Esophagus (tissue), 2 donors: ENCODE results near the gene AUTS2. TPM values are rescaled to one million over a fixed set of nuclear protein-coding genes. Genes with fewer than 3 reads are reported as not detected.

Experiments
- H3K27ac ChIP-seq, 2 donors: one replicate each; pipeline ENCODE4 v1.5.1; 2013; ENCODE audit warnings: low read depth in 2 of 2, mild to moderate bottlenecking in 2 of 2, inconsistent platforms in 1 of 2, low read length in 1 of 2, moderate library complexity in 1 of 2
- H3K27me3 ChIP-seq, 2 donors: one replicate each; pipeline ENCODE4 v1.6.1; 2013; ENCODE audit warnings: low read length in 2 of 2, control low read depth in 1 of 2, mild to moderate bottlenecking in 1 of 2; ENCODE audit not compliant: insufficient read depth in 2 of 2, control insufficient read depth in 1 of 2
- H3K36me3 ChIP-seq, 2 donors: one replicate each; pipeline ENCODE4 v1.6.1; 2013; ENCODE audit warnings: low read length in 1 of 2; ENCODE audit not compliant: control insufficient read depth in 2 of 2, insufficient read depth in 2 of 2
- H3K4me1 ChIP-seq, 2 donors: one replicate each; pipeline ENCODE4 v1.6.1; 2013; ENCODE audit warnings: low read length in 1 of 2; ENCODE audit not compliant: control insufficient read depth in 2 of 2, insufficient read depth in 2 of 2
- H3K4me3 ChIP-seq, 2 donors: one replicate each; pipeline ENCODE4 v1.5.1; 2013; ENCODE audit warnings: low read length in 2 of 2, mild to moderate bottlenecking in 2 of 2, low read depth in 1 of 2, moderate library complexity in 1 of 2
- H3K9me3 ChIP-seq, 2 donors: one replicate each; pipeline ENCODE4 v1.6.1; 2013; ENCODE audit warnings: mild to moderate bottlenecking in 2 of 2, low read depth in 1 of 2, low read length in 1 of 2, moderate library complexity in 1 of 2; ENCODE audit not compliant: control insufficient read depth in 2 of 2, insufficient read depth in 1 of 2
- WGBS, 2 donors: extraction: QIAGEN DNeasy Blood & Tissue Kit; methylation state at CpG; one replicate each; pipeline ENCODE4 v1.1.7; 2013; 5-methylcytosine and 5-hydroxymethylcytosine counted together
- polyA plus RNA-seq, 2 donors: library from polyadenylated mRNA; stranded (reverse); fragments of 200-250 nt; gene quantifications; one replicate each; pipeline ENCODE4 v1.2.3, GENCODE V29; 2013
- donor health status: healthy with polysubstance abuse.
- donor health status: Bipolar disorder and iron deficiency.

AUTS2 gene
- polyA plus RNA-seq, 2 donors: 8.3 to 15.6 TPM

DNA sequence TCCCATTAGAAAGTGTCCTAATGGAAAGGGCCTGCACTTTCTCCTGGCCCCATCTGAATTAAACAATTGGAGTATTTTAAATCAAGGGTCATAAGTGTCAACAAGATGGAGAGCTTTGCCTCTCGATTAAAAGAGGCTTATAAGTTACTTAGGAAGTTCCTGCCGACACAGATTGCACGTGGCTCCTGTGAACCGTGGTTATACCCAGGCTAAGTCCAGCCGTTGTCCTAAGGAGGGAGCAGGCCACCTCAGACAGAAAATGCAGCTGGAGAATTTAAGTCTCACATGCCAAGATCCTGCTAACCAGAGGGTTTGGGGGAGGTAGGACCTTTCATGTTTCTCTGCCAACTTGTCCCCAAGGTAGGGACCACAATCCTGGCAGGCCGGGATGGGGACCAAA is 907.2 kb downstream of the AUTS2 start:
- WGBS, 2 donors: 89% methylated on average over 6 of the region's 6 CpGs
- Histone ChIP-seq H3K9me3 (no peaks in the 10 kb centered on the region), H3K27me3 (no peaks in the 10 kb centered on the region), H3K4me1 (no peaks in the 10 kb centered on the region), H3K36me3 (no peaks in the 10 kb centered on the region), H3K27ac (no peak overlapping the region), H3K4me3 (no peak overlapping the region)

DNA sequence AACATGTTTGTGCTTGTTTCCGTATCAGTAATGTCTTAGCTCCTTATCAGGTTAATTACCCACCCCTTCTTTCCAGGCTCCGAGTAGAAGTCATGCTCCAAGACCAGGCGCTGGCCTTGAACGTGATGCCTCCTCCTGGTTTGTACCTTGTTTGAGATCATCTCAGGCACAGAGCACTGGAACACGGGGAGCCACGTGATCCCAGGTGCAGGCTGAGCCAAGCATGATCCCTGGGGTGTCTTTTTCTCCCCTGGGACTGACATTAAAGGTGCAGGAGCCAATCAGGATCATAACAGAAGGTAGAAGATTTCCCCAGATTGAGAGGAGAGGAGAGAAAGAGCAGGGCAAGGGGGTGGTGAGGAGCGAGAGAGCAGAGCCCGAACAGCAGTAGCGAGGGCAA is 907.6 kb downstream of the AUTS2 start:
- WGBS, 2 donors: 86 to 90% methylated on average over 9 of the region's 9 CpGs
- no peaks in the 10 kb centered on the region for H3K4me1 ChIP-seq

DNA sequence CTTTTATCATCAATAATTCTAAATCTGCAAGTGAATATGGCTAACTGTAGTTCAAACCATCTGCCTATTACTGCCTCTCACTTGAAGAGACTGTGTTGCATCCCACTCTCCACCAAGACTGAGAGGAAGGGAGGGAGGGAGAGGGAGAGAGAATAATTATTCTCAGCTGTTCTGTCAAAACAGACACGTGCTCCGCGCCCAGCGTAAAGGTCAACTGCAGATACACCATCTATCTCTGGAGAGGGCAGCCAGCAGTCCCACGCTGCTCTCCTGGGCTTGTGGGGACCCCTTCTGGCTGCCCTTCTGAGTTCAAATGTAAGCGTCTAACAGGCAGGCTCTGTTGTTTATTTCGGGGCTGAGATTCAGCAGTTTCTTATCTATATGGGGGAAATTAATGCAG is 908.2 kb downstream of the AUTS2 start:
- Histone ChIP-seq H3K27ac (no peak overlapping the region), H3K27me3 (no peaks in the 10 kb centered on the region), H3K36me3 (no peaks in the 10 kb centered on the region), H3K4me1 (no peaks in the 10 kb centered on the region), H3K4me3 (no peak overlapping the region), H3K9me3 (no peaks in the 10 kb centered on the region)
- WGBS, 2 donors: 77 to 85% methylated on average over 7 of the region's 7 CpGs

More for the DNA sequence above, 907.6 kb downstream of the AUTS2 start:
- Histone ChIP-seq H3K27me3 (no peaks in the 10 kb centered on the region), H3K4me3 (no peak overlapping the region), H3K9me3 (no peaks in the 10 kb centered on the region), H3K27ac (no peak overlapping the region), H3K36me3 (no peaks in the 10 kb centered on the region)

DNA sequence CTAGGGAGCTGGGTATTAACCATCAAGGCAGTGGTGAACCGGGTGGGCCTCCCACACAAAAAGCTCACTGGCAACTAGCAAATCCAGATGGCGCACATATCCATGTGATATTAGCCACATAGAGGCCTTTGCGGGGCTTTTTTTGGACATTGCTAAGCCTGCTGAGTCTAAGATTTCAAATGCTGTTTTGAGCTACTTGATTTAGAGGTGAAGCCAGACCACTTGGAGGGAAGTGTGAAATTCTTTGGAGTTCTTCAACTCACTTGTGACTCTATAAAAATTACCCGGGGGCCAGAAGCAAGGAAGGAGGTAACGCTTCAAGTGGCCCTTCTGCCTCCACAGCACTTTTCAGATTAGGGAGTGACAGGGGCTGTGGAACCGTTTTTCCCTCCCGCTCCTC is 913.9 kb downstream of the AUTS2 start:
- 91 to 93% methylated on average over 7 of the region's 7 CpGs for WGBS, 2 donors
- Histone ChIP-seq H3K4me1 (no peaks in the 10 kb centered on the region), H3K4me3 (no peak overlapping the region), H3K9me3 (peaks cover 0 to 4% of the 10 kb centered on the region in 2 donors), H3K27ac (no peak overlapping the region), H3K36me3 (no peaks in the 10 kb centered on the region), H3K27me3 (no peaks in the 10 kb centered on the region)

DNA sequence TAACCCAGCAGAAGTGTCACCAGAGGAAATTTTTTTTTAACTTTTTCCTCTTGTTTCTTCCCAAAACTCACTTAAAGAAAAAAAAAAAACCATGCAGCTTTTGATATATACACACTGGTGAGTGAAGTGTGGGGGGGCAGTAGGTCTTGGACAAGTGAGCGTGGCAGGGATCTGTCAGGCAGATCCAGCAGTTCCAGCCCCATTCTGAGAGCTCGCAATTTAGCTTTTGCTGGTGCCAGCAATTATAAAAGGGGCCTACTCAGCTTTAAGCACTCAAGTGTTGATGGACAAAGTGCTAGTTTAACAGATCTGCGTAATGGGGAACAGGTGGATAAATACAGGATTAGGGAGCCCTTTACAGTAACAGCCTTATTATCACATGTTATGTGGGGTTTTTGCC is 914.5 kb downstream of the AUTS2 start:
- Histone ChIP-seq H3K27me3 (no peaks in the 10 kb centered on the region), H3K4me1 (no peaks in the 10 kb centered on the region), H3K4me3 (no peak overlapping the region), H3K9me3 (peaks cover 0 to 4% of the 10 kb centered on the region in 2 donors), H3K27ac (no peak overlapping the region), H3K36me3 (no peaks in the 10 kb centered on the region)
- WGBS, 2 donors: 91 to 96% methylated on average over 3 of the region's 3 CpGs

DNA sequence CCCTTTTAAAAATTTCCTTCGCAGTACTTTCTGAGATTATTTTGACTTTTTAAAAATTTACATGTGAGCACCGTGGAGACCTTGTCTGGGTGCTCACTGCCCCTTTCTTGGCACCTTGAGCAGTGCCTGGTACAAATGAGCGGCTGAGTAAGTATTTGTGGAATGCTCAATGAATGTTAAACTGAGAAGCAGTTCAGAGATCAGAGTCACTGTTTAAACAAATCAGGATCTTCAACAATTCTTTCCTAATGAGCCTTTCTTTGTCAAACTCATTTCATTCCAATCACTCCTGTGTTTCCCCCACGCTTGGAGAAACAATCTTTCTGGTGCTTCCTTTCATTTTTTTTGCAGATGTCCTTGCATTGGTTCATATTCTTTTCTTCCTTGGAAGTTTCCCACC is 922.3 kb downstream of the AUTS2 start:
- Histone ChIP-seq H3K27me3 (no peaks in the 10 kb centered on the region), H3K9me3 (no peaks in the 10 kb centered on the region), H3K4me3 (no peak overlapping the region), H3K27ac (no peak overlapping the region), H3K4me1 (no peaks in the 10 kb centered on the region), H3K36me3 (no peaks in the 10 kb centered on the region)
- 53 to 59% methylated on average over 4 of the region's 4 CpGs for WGBS, 2 donors

DNA sequence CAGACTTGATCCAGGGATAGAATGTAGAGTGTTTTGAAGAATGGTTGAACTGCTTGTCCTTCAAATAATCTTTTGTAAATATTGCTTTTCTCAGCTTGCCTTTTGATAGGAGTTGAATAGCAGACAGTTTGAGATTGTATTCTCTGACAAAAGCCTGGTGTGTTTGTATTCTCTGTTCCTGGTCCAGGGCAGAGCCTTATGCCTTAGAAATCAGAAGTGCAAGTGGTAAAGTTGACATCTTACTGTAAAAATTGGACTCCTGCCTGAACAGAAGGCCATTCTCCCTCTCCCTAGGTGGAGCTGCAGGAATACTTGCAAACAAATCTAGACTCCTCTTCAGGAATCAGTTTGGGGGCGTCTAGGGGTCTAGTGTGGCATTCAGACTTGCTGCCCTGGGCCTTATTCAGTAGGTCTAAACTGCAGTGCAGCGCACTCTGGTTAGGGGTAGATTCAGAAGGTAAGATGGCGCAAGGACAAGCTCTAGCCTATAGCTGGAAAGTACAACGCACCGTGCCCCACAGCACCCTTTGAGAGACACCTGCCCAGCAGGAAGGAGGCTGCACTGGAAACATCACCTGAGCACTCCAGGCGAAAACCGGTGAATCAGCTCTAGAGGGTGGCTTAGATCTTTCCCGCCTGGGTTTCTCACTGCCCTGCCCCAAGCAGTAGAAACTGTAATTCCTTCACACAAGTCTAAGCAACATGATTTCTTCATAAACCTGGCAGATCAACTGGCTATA is 925.1 kb downstream of the AUTS2 start:
- Histone ChIP-seq H3K9me3 (no peaks in the 10 kb centered on the region), H3K27me3 (no peaks in the 10 kb centered on the region), H3K27ac (peak overlapping the region in 1 of 2 donors; percentile 19), H3K4me3 (no peak overlapping the region), H3K36me3 (no peaks in the 10 kb centered on the region), H3K4me1 (no peaks in the 10 kb centered on the region)
- 50 to 72% methylated on average over 8 of the region's 8 CpGs for WGBS, 2 donors

DNA sequence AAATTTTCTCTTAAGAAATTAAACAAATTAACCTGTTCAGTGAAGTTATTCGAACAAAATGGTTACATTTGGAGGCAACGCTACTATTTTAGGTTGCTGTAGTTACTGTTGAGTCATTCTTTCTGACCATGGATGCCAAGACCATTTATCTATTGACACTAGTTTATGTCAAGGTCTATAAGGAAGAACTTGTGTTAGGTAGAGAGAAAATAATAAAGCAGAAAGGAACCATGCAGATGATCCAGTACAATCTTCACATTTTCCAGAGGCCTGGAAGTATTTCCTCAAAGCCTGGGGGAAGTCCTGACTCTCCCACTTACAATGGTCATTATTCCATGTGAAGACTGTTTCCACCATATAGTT is 925.7 kb downstream of the AUTS2 start:
- H3K4me1 ChIP-seq: no peaks in the 10 kb centered on the region
- no peak overlapping the region for H3K4me3 ChIP-seq
- H3K9me3 ChIP-seq: no peaks in the 10 kb centered on the region
- H3K27me3 ChIP-seq: no peaks in the 10 kb centered on the region
- H3K36me3 ChIP-seq: no peaks in the 10 kb centered on the region
- WGBS, 2 donors: 50 to 78% methylated on average over 2 of the region's 2 CpGs
- no peak overlapping the region for H3K27ac ChIP-seq

DNA sequence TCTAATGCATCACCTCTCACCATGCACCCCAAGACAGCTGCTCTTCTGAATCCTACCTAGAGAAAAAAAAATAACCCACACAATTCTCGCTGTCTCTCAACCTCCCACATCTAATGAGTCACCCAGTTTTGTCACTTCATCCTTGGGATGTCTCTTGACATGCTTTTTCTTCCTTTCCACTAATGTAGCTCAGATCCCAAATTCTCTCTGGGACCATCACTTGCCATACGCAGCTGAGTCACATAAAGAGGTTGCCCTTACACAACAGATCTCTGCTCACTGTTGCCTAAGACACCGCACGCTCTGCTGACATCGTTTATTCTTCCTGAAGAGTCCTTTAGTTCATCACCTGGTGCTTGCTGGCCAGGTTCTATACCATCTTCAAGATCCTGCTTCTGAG is 927.7 kb downstream of the AUTS2 start:
- Histone ChIP-seq H3K4me3 (no peak overlapping the region), H3K36me3 (no peaks in the 10 kb centered on the region), H3K9me3 (no peaks in the 10 kb centered on the region), H3K27me3 (no peaks in the 10 kb centered on the region), H3K4me1 (no peaks in the 10 kb centered on the region), H3K27ac (no peak overlapping the region)
- WGBS, 2 donors: 68 to 79% methylated on average over 5 of the region's 5 CpGs

DNA sequence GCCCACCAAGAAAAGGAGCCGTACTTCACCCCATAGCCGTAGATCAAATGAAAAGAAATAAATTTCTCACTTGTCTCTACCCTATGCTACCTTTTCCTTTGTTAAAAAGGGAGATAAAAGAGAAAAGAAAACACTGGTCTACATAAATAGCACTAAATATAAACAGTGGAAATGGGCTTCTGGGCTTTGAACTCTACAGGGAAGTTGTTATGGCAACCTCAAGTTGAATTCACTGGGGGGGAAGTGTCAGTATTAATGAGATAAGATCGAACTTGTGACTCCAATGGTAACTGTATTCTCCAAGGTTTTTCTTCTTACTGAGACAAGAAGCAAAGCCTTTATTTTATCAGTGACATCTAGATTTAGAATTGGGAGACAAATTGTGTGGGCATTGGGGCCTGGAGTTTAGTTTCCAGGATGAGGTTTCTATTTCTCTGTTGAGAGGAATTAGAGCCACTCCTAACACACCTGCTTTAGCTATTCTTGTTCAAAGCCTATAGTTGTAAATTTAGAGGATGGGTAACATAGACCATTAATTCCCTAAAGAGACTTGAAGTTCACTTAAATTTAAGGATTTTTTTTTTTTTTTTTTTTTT is 929.3 kb downstream of the AUTS2 start:
- 79% methylated on average over 3 of the region's 3 CpGs for WGBS, 2 donors

More for the DNA sequence above, 929.3 kb downstream of the AUTS2 start:
- Histone ChIP-seq H3K4me1 (no peaks in the 10 kb centered on the region), H3K27ac (no peak overlapping the region), H3K4me3 (no peak overlapping the region), H3K9me3 (no peaks in the 10 kb centered on the region), H3K36me3 (no peaks in the 10 kb centered on the region), H3K27me3 (no peaks in the 10 kb centered on the region)
